A549 treated with dexamethasone at 1 μM for 4 hours (cell line): ENCODE measurements around the gene C1QL1. TPM values are rescaled to one million over a fixed set of nuclear protein-coding genes. Genes with fewer than 3 reads are reported as not detected.

Source experiments
- total RNA-seq: library from RNA; stranded (reverse); fragments of 200-300 nt; extraction: Qiagen RNA extraction; gene quantifications from 5 replicates; pipeline ENCODE4 v1.2.3, GENCODE V29; 2022

C1QL1 gene
- 15.9 to 33.2 TPM (median 27.2 TPM) in 5 replicates for total RNA-seq

DNA sequence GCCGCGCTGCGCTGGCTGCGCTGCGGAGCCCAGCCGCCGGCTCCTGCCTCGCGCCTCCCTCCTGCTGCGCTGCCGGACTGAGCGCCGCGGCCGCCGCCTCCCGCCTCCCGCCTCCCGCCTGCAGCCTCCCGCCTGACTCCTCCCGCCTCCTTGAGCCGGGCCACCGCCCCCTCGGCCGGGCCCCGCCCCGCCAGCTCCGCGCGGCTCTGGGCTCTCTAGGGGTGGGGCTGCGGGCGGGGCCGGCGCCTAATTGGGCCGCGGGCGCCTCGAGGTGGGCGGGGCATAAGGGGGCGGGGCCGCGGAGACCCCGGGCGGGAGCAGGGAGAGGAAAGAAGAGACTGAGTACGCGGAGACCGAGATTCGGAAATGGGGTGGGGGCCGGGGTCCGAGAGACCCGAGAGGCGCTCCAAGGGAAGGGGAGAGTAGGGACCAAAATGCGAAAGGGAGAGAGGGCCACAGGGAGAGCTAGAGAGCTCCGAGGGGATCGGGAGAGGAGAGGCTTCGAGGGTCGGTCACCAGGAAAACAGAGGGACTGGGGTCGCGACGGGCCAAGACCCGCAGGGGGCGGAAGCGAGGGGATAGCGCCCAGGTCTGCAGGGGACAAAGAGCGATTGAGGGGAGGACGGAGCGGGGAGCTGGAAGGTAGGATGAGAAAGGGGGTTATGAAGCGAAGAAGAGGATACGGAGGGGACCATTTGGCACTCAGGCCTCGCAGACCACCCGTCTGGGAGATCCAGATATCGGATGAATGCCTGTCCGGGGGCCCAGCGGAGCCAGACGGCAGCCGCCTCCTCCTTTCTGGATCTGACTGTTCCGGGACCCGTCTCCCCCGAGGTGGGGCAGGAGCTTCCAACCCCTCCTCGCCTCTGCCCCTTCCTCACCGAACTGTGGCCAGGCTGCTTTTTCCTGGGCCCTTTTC lies at the start of gene C1QL1:
Gene C1QL1 (minus strand): TSS at position 79 of the 919 bp plus-strand sequence. CDS start 255 bp downstream, outside the sequence.

DNA sequence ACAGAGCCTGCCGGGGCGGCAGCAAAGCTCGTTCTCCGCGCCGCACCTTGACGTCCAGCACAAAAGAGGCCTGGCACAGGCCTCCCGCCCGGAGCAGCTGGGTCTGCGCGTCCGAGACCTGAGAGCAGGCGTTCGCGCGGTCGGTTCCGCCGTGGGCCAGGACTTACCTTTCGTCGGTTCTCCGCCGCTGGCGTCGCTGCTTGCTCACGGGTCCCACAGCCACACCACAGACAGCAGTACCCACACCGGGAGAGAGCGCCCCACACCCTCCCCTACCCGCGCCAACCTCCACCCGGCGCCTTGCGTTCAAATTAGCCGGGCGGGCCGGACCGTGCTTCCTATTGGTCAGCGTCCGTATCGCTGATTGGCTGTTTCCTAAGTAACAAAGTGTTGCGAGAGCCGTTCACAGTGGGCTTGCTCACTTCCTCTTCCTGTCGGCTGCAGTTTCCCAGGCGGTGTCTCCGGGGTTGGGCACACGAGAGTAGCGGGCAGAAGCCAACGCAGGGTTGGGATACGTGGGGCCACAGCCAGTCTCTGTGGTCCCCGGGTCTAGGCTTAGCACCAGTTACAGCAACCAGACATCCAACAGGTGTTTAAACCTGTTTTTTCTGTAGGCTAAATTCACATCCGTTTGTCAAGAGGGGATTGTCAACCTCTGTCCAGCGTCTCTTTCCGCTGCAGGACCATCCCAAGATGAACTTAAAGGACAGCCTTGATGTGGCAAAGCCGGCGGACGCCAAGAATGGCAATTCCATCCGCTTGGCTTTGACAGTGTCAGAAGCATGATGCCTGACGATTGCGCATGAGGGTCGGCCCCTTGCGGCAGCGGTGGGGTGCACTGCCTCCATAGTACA lies 20.4 kb downstream of the C1QL1 start, which contains the start of gene KIF18B:
Gene KIF18B (minus strand): TSS at position 313 of the 854 bp plus-strand sequence. CDS start 11,429 bp downstream, outside the sequence.

DNA sequence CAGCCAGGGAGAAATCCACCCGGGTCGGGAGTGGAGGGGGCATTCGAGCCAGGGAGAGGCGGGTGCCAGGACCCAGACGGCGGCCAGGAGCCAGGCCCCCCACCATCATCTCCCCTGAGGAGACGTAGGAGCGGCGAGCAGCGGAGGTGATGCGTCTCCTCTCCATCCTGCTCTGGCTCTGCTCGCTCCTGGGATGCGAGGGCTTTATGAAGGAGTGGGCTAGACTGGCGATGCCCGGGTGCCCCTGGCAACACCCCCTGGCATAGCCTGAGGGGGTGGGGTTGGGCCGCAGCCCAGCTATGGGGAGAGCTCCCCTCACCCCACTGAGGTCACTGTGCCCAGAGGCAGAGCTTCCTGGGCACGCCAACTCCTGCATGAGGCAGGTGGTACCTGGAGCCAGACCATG lies 52.8 kb downstream of the C1QL1 start, which contains the start of gene GFAP:
Gene GFAP (minus strand): TSS at position 180 of the 406 bp plus-strand sequence. CDS start 14 bp downstream, at position 166.

Other genes starting within 250 kb of the C1QL1 start
- 1.2 to 2.2 TPM (median 1.9 TPM) in 5 replicates for gene ADAM11, start 209.3 kb downstream of the C1QL1 start, total RNA-seq
- 24.4 to 34.2 TPM (median 32.2 TPM) in 5 replicates for gene GJC1, start 138.0 kb downstream of the C1QL1 start, total RNA-seq
- gene HIGD1B, start 120.4 kb downstream of the C1QL1 start, total RNA-seq = not detected in 5 replicates
- gene EFTUD2, start 68.9 kb downstream of the C1QL1 start, total RNA-seq = 142 to 168 TPM (median 157 TPM) in 5 replicates
- gene GFAP, start 52.8 kb downstream of the C1QL1 start, total RNA-seq = 0.37 to 0.66 TPM (median 0.61 TPM) in 5 replicates
- gene KIF18B, start 20.5 kb downstream of the C1QL1 start, total RNA-seq = 23.4 to 41.8 TPM (median 41.7 TPM) in 5 replicates
- gene DCAKD, start 83.3 kb upstream of the C1QL1 start, total RNA-seq = 14.4 to 20.1 TPM (median 18.1 TPM) in 5 replicates
- gene NMT1, start 93.0 kb upstream of the C1QL1 start, total RNA-seq = 225 to 369 TPM (median 244 TPM) in 5 replicates
- 124 to 185 TPM (median 158 TPM) in 5 replicates for gene PLCD3, start 164.2 kb upstream of the C1QL1 start, total RNA-seq
- gene ACBD4, start 167.4 kb upstream of the C1QL1 start, total RNA-seq = 6.3 to 8.0 TPM (median 6.8 TPM) in 5 replicates
- gene HEXIM1, start 180.2 kb upstream of the C1QL1 start, total RNA-seq = 39.3 to 50.1 TPM (median 45.0 TPM) in 5 replicates
- gene HEXIM2, start 193.6 kb upstream of the C1QL1 start, total RNA-seq = 10.5 to 17.7 TPM (median 15.0 TPM) in 5 replicates